HG03354 (cell line): ENCODE measurements around the gene CSNK1A1L.

ENCODE experiments used
- ATAC-seq: cut with Tn5 transposase; IDR thresholded peaks from one replicate; pipeline ENCODE4 v1.9.1; 2021; ENCODE audit warnings: mild to moderate bottlenecking; ENCODE audit not compliant: unreplicated experiment, poor library complexity, severe bottlenecking

The CSNK1A1L gene

DNA sequence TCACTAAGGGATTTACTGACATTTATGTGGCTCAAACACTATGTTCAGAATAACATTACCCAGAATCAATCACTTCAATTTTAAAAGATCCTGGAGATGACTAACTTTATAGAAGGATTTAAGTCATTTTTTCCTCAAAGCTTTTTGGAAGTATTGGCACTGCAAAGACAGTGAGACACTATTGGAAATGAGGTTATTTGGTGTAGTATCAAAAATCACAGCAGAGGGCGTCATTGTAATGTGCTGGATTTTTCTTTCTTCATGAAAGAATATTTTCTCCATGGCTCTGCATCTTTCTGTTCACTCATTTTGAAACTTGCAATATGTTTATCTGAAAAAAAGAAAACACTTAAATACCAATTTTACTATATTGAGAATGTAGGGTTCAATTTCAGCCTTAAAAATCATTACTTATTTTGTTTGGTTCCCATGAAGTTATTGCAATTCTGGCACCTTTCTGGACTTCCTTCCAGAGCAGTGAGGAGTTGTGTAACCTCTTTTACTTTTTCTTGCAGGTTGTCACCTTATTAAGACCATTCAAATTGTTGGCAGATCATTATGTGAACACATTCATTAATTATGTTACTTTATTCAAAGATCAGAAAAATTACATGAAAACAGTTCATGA lies 3.7 kb upstream of the CSNK1A1L start:
- peak; percentile 51 for ATAC-seq

DNA sequence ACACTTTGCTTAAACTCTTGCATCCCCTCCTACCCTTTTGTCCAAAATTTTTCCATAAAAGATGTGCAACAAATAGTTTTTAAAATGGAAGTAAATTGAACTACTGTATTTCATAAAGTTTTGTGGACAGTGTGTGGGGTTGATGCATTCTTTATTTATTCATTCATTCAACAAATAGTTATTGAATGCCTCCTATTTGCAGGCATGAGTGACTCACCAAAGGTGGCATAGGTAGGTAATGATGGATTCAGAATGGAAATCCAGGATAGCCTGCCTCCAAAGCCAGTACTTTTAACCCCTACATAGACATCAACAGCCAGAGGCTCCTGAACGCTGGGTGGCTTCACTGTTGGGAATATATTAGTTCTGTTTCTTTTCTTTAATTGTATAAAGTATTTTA lies 2.4 kb upstream of the CSNK1A1L start:
- ATAC-seq: no peak

DNA sequence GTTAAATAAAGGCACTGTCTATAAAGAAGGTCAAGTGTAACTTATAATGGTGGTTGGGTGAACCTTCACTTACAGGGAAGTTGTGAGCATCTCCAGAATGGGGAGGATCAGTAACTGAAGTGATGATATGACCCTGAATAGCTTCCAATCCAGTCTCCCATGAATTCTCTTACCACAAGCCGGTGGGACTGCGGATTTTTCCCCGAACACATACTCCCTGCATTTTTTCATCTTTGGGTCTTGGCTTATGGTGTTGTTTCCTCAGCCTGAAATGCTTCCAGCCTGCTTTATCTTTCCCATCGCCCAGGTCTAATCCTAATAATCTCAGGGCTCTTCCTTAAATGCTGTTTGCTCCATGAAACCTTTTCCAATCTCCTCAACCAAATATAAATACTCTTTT lies 2.0 kb upstream of the CSNK1A1L start:
- ATAC-seq: no peak

DNA sequence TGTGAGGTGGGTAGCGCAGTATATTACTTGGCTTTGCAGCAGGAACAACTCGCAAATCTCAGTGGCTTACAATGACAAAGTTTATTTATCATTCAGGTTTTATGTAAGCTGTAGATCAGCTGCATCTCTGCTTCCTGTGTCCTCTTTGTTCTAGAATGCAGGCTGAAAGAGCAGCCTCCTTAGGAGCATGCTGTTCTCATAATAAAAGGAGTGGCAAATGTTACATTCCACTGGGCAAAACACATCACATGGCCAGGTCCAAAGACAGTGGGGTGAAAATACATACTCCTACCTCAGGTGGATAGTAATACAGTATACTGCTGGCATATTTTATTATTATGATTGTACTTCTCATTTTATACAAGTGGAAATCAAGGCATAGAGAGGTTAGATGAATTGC lies 1.2 kb upstream of the CSNK1A1L start:
- no peak for ATAC-seq

DNA sequence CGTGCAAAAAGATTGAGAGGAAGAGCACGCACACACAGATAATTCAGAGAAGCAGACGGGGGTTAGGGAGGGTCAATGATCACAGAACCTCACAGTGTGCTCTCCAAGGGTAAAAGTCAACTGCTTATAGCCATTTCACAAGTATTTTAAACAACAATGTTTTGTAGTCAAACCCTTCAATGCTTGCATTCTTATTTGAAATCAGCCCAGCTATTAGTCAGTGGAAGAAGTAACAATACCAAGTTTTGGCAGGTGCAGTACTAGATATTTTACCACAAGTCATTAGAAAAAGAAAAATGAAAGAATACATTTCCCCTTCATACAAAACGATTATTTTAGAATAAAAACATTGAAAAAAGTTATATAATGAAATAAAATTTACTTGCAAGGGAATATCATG lies 2.6 kb downstream of the CSNK1A1L start:
- no peak for ATAC-seq

DNA sequence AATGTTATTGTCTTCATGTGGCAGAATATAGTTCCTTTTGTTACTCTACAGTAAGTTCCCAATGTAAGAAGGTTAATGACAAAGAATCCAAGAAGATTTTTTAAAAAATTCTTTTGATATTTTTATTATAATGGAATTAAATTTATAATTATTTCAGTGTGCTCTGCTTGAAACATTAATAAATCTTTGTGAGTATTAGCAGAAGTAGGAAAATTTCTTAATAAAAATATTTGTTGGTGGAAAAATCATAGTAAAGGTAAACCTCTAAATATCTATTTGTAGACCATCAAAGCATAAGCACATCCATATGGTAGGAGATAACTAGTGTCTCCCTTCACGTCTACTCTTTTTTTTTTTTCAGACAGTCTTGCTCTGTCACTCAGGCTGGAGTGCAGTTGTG lies 4.3 kb downstream of the CSNK1A1L start:
- no peak for ATAC-seq

DNA sequence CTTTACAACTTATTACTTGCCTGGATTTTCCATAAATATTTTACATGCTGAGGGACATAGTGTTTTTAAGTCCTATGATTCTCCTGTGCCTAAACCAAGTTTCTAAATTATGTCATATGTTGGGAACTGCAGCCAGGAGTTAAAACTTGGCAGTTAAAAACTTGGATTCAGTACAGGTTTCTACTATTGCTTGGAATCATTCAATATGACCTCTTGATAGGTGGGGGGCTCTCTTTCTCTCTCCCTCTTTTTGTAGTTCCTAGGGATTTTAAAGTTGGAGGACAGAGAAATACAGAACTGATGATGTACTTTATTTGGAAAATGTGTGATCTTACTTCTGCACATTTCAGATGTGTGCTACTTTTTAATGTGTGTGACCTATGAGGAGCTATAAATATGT lies 4.7 kb downstream of the CSNK1A1L start:
- no peak for ATAC-seq

DNA sequence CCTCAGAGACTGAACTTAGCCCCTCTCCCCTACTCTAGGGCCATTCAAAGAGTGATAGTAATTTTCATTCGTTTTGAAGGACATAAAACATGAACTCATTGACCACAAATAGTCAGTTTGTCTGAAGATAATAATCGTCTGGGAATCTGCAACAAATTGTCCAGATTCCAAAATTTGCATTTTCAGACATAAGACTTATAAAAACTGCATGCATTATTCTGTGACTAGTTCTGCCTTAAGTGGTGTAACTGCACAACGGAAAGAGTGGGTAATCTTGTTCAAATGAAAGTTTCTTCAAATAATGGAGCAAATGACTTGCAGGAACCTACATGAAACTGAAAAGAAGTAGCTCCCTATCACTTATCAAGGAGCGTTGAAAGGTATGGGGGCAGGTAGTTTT lies 8.4 kb downstream of the CSNK1A1L start:
- no peak for ATAC-seq

DNA sequence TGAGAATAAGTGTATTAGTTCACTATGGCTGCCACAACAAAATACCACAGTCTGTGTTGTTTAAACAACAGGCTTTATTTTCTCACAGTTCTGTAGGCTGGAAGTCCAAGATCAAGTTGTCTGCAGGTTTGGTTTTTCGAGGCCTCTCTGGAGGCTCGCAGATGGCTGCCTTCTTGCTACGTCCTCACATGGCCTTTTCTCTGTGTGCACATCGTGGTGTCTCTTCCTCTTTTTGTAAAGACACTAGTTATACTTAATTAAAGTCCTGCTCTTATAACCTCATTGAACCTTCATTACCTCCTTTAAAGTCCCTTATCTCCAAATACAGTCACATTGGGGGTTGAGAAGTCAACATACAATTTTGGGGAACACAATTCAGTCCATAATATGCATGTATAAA lies 10.6 kb downstream of the CSNK1A1L start:
- no peak for ATAC-seq

DNA sequence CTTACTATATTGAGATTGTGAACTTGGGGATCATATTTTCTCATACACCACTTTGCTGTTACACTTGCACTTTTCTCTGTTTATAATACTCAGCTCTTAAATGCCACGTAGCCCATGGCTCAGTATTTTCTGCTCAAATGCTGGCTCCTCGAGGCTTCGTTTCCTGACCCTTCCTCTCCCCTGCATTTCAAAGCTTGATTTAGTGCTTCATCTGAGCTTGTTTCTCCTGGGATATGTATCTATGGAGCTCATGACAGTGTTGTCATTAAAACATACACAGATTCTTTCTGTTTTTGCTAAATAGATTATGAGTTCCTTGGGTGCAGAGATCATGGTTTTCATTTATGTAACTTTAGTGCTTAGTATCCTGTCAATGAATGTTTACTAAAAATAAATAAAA lies 11.4 kb downstream of the CSNK1A1L start:
- no peak for ATAC-seq

DNA sequence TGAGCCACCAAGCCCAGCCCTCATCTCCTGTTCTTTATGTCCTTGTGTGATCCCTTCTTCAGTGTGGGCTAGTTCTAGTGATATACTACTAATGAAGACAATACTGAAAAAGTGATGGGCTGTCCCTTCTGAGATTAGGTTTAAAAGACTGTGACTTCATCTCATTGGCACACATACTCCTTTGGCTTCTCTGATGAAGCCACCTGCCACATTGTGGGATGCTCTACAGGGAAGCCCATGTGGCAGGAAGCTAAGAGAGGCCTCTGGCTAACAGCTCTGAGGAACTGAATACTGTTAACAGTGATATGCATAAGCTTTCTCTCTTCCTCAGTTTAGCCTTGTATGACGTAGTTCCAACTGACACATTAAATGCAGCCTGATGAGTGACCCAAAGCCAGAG lies 13.6 kb downstream of the CSNK1A1L start:
- ATAC-seq: no peak

DNA sequence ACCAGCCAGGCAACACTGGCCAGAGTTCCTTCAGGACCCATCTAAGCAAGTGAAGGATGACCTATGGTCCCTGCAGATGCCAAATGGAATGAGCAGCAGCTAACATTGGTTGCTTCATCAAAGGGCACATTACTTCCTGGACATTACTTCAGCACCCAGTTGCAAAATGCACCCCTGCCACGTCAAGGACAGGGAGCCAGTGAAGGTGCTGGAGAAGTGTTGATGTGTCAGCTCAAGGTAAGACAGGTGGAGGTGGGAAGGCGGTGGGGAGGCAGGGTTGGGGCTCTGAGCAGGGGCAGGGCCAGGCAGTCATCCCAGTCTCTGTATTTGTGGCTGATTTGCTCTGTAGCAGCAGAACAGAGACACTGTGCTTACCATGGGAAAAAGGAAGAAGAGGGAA lies 14.6 kb downstream of the CSNK1A1L start:
- ATAC-seq: no peak

DNA sequence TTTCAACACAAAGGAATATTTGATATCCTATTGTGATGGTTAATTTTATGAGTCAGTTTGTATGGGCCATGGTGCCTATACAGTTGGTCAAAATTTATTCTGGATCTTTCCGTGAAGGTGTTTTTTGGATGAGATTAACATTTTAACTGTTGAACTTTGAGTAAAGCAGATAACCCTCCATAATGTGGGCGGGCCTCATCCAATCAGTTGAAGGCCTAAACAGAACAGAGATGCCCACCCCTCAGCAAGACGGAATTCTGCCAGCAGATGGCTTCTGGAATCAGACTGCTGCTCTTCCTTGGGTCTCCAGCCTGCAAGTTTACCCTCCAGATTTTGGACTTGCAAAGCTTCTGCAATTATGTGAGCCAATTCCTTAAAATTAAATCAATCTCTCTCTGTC lies 16.0 kb downstream of the CSNK1A1L start:
- ATAC-seq: no peak

DNA sequence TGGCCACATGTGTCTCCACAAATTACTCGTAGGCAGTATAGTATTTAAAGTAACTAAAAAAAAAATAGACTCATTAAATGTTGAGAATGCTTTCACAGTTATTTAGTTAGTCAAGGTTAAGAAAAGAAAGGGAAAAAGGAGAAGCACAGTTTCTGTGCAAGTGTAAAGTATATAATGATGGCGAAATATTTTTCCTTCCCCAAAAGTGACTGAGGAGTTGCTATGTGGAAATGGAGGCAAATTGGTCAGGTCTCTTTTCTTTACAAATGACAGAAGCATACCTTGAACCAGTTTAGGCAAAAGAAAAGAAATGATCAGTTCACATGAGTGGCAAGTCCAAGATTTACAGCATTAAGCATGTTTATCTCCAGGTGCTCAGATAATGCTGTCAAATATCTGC lies 18.0 kb downstream of the CSNK1A1L start:
- no peak for ATAC-seq

DNA sequence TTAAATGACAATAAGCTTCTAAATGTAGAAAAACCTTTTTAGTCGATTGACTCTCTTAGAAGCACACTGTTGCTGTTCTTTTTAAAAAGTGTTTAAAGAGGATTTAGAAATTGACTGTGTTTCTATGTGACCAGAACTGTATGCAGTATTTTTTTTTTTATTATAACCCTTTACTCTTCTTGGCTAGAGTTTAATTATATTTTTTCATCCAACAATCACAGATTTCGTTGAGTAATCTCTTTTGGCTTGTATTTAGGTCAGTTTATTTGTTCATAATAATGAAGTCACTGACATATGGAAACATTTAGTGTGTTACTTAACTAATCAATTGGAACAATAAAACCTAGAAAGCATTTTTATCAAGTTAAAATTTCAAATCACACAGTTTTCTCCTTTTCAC lies 19.9 kb downstream of the CSNK1A1L start:
- no peak for ATAC-seq

DNA sequence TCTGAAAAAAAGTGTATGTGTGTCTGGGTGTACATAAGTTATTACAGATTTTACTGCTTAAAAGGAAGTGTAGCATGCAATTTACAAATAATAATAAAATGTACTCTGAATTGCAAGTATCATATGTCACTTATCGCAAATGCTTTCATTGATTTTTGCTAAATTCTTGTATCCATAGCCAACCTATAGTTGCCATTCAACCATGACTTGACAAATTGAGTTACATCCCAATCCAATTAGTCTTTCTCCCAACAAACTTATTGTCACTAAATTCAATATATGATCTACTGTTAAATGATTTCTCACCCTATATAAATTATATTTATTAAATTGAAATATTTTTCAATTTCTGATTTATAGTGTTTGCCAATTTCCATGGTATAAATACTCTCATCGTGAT lies 28.6 kb downstream of the CSNK1A1L start:
- ATAC-seq: no peak

DNA sequence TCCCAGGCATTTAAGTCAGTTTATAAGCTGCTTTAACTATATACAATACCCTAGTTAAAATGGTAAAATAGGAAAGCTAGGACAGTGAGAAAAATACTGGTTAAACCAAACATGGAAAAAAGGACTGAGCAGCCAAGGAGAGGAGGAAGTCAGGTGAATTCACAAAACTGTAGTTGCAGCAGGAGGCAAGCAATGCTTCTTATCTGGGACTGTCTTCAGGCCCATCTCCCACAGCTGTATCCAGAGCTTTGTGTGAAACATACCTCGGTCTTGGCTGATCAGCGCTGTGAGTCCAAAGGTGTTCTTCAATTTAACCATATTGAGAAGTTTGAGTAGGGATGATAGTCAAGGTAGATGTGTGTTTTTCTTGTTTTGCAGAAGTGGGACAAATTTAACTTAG lies 30.3 kb downstream of the CSNK1A1L start:
- ATAC-seq: no peak

DNA sequence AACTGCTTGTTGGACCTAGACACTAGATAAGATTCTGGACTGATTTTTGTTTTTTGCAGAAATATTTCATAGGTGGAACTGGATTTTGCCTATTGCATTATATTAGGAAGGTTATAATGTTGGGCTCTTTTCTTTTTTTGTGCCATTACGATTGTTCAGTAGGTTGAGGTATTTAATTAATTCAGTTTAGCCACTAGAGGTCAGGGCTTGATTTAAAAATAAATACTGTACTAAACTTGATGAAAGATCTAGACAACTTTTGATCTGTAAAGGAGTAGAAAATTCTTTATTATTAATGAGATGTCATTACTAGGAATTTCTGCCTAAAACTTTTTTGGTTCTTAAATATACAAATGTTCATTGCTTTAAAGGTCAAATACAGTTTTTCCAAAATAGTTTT lies 30.8 kb downstream of the CSNK1A1L start:
- ATAC-seq: no peak

DNA sequence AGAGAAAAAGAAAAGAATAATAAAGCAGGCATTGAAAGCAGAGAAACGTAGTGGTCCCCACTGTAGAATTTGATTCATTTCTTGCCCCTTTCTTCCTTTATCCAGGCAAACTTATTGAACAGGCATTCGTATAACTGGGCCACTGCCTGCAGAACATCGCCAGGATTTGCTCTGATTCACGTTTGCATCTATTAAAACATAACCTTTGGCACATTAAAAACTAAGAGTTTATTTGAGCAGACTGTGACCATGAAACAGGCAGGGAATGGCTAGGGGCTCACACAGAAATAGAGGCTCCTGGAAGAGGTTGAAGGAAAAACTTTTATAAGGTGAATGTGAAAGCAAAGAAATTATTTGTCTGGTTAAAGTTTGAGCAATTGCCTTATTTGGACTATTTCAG lies 33.4 kb downstream of the CSNK1A1L start:
- ATAC-seq: no peak

DNA sequence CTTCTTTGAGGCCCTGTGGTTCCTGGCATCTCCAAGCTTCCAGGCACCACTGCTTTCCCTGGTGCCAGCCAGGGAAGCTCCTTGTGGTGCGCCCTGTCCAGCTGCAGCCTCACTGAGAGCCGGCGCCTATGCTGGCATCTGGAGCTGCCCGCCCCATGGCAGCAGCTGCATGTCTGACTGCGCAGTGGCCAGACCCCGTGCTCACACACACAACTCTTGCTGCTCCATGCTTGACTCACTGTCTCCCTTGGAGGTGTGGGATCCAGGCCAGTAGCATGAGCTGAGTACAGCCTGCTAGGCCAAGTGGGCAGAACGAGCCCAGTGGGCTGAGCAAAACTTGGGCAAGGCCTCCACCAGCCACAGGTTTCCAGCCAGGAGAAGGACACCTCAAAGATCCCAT lies 34.5 kb downstream of the CSNK1A1L start:
- ATAC-seq: no peak

DNA sequence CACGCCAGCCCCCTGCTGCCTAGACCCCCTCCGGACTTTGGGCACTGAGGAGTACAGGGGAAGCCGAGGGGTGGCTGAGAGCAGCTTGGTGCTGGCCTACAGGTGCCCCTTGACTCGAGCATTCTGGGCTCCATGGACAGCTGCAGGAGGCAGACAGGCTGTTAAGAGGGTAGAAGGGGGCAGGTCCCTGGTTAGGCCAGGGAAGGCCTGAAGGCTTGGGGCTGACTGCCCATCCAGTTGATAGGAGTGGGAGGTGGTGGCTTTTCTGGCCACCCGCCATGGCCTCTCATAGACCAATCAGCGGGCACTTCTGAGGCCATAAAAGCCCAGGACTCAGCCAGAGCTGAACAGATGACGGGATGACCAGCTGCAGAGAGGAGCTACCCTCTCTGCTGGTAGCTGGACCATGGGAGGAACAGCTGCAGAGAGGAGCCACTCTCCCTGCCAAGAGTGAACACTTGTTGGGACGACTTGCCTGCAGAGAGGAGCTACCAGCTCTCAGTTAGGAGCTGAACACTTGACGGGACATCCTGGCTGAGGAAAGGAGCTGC lies 35.2 kb downstream of the CSNK1A1L start:
- no peak for ATAC-seq

DNA sequence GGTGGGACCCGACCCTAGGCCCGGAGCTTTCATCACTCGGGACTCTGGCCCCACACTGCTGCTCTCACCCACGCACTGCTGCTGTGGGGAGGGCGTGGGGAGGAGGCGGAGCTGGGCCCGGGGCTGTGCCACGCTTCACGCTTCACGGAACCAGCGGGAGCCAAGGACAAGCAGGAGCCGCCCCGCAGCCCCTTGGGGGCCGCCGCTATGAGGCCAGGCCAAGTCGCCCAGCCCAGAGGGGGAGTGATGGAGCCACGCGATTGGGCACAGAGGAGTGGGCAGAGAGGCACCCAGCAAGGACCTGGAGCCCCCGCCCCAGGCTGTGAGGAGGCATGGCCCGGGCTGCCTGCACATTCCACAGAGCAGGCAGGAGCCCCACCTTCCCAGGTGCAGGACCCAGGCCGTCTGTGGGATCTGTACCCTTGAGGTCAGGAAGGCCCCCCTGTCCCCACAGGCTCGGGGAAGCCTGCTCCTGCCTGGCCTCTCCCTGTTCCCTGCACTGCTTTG lies 35.8 kb downstream of the CSNK1A1L start:
- no peak for ATAC-seq
